ENCODE data around the gene MARCHF4.

MARCHF4 gene

GRCh38 chr2:216404010-216404618 lies 31.8 kb upstream of the MARCHF4 start:
- H4K20me1 ChIP-seq (ENCODE audit: insufficient read depth, low read length): no peaks in the 10 kb centered on the region

GRCh38 chr2:216402751-216403150 lies 30.5 kb upstream of the MARCHF4 start:
- H3K4me3 ChIP-seq (ENCODE audit: low read depth, low read length, poor library complexity, severe bottlenecking): no peak overlapping the region
- H3F3A ChIP-seq (ENCODE audit: insufficient read depth, low read length): no peaks in the 10 kb centered on the region
- H3K27ac ChIP-seq (ENCODE audit: low read depth, low read length, poor library complexity, severe bottlenecking): no peak overlapping the region
- H3K9ac ChIP-seq (ENCODE audit: low read length): no peak overlapping the region
- no peaks in the 10 kb centered on the region for H4K20me1 ChIP-seq (ENCODE audit: insufficient read depth, low read length)
- H2AFZ ChIP-seq (ENCODE audit: low read length): no peak overlapping the region
- H3K79me2 ChIP-seq (ENCODE audit: insufficient read depth, low read length): no peaks in the 10 kb centered on the region
- no peaks in the 10 kb centered on the region for H3K36me3 ChIP-seq (ENCODE audit: insufficient read depth, low read length)
- H3K9me2 ChIP-seq (ENCODE audit: low read depth, low read length): no peaks in the 10 kb centered on the region
- TF ChIP-seq CTCF (IDR thresholded peaks at IDR 0.05; ENCODE audit: low read length): no peak
- TF ChIP-seq EZH2 (IDR thresholded peaks at IDR 0.05; ENCODE audit: borderline replicate concordance, low read length): no peak
- H3K4me1 ChIP-seq (ENCODE audit: insufficient read depth, low read length, severe bottlenecking): no peaks in the 10 kb centered on the region
- H3K27me3 ChIP-seq (ENCODE audit: insufficient read depth, low read length): no peaks in the 10 kb centered on the region; the same call in 1 of the 2 replicates
- H3K9me3 ChIP-seq (ENCODE audit: low read length): no peaks in the 10 kb centered on the region
- H3K4me2 ChIP-seq (ENCODE audit: low read length): no peak overlapping the region

More at GRCh38 chr2:216404010-216404618, 31.8 kb upstream of the MARCHF4 start:
- no peak overlapping the region for H2AFZ ChIP-seq (ENCODE audit: low read length)
- no peaks in the 10 kb centered on the region for H3K9me3 ChIP-seq (ENCODE audit: low read length)
- TF ChIP-seq CTCF (IDR thresholded peaks at IDR 0.05; ENCODE audit: low read length) (peak; percentile 67), EZH2 (IDR thresholded peaks at IDR 0.05; ENCODE audit: borderline replicate concordance, low read length) (no peak)
- no peaks in the 10 kb centered on the region for H3K9me2 ChIP-seq (ENCODE audit: low read depth, low read length)
- no peak overlapping the region for H3K27ac ChIP-seq (ENCODE audit: low read depth, low read length, poor library complexity, severe bottlenecking)
- H3K27me3 ChIP-seq (ENCODE audit: insufficient read depth, low read length): no peaks in the 10 kb centered on the region; the same call in 1 of the 2 replicates
- H3K4me2 ChIP-seq (ENCODE audit: low read length): no peak overlapping the region
- H3K9ac ChIP-seq (ENCODE audit: low read length): no peak overlapping the region
- no peaks in the 10 kb centered on the region for H3F3A ChIP-seq (ENCODE audit: insufficient read depth, low read length)
- no peaks in the 10 kb centered on the region for H3K79me2 ChIP-seq (ENCODE audit: insufficient read depth, low read length)
- no peaks in the 10 kb centered on the region for H3K4me1 ChIP-seq (ENCODE audit: insufficient read depth, low read length, severe bottlenecking)
- no peak overlapping the region for H3K4me3 ChIP-seq (ENCODE audit: low read depth, low read length, poor library complexity, severe bottlenecking)
- H3K36me3 ChIP-seq (ENCODE audit: insufficient read depth, low read length): no peaks in the 10 kb centered on the region

- H3K9me3 ChIP-seq (ENCODE audit: low read length): no peaks in the 10 kb centered on the region
- H3K27ac ChIP-seq (ENCODE audit: low read depth, low read length, poor library complexity, severe bottlenecking): no peak overlapping the region
- no peaks in the 10 kb centered on the region for H3K27me3 ChIP-seq (ENCODE audit: insufficient read depth, low read length)
- H3K9ac ChIP-seq (ENCODE audit: low read length): no peak overlapping the region
- no peak overlapping the region for H3K4me3 ChIP-seq (ENCODE audit: low read depth, low read length, poor library complexity, severe bottlenecking)
- no peak for TF ChIP-seq CTCF (IDR thresholded peaks at IDR 0.05; ENCODE audit: low read length)
- TF ChIP-seq EZH2 (IDR thresholded peaks at IDR 0.05; ENCODE audit: borderline replicate concordance, low read length): no peak
- H3K36me3 ChIP-seq (ENCODE audit: insufficient read depth, low read length): no peaks in the 10 kb centered on the region
- H2AFZ ChIP-seq (ENCODE audit: low read length): no peak overlapping the region
- no peaks in the 10 kb centered on the region for H3K79me2 ChIP-seq (ENCODE audit: insufficient read depth, low read length)
- no peaks in the 10 kb centered on the region for H3F3A ChIP-seq (ENCODE audit: insufficient read depth, low read length)
- no peaks in the 10 kb centered on the region for H3K4me1 ChIP-seq (ENCODE audit: insufficient read depth, low read length, severe bottlenecking)
- no peaks in the 10 kb centered on the region for H4K20me1 ChIP-seq (ENCODE audit: insufficient read depth, low read length)
- H3K4me2 ChIP-seq (ENCODE audit: low read length): no peak overlapping the region
- H3K9me2 ChIP-seq (ENCODE audit: low read depth, low read length): no peaks in the 10 kb centered on the region
These were observed 27.3 kb upstream of the MARCHF4 start for GRCh38 chr2:216399621-216400020.
